HCT116 (cell line): Measurements from ENCODE around the gene ADRA1B. TPM values are rescaled to one million over a fixed set of nuclear protein-coding genes. Genes with fewer than 3 reads are reported as not detected.

ENCODE experiments used
- ATAC-seq: fragments of 200-7000 bp; cut with Tn5 transposase; 2 replicates; pipeline ENCODE4 v1.9.1; 2020; ENCODE audit warnings: mild to moderate bottlenecking, moderate library complexity
- BruUV-seq: library from RNA; stranded (reverse); fragments of 400-500 nt; replicated peaks from 2 replicates; lab custom pipeline; 2021; lab: Mats Ljungman, UMichigan
- CTCF ChIA-PET: fragments of 300-600 bp; sonication (Branson Sonifier 250); formaldehyde crosslinking; loops from one replicate; lab custom pipeline; 2021; ENCODE audit warnings: antibody characterized with exemption; lab: Charles Lee
- POLR2A ChIA-PET: fragments of 300-600, 350-600 bp; sonication (Branson Sonifier 250); formaldehyde crosslinking; loops from one replicate; lab custom pipeline; 2021; ENCODE audit warnings: antibody characterized with exemption; lab: Charles Lee
- RAD21 ChIA-PET, 2 experiments: fragments of 300-600 bp; sonication (Branson Sonifier 250); formaldehyde crosslinking; loops; one replicate each; lab custom pipeline; 2023; ENCODE audit warnings: low total read pairs in 2 of 2; ENCODE audit not compliant: uncharacterized antibody in 2 of 2, unreplicated experiment in 2 of 2, low non-redundant PET in 1 of 2; lab: Charles Lee
- DNase-seq: peaks from one replicate; pipeline ENCODE4 v3.0.0-alpha.2; 2010; ENCODE audit warnings: low read depth, low spot score
- H2AFZ ChIP-seq: fragments of 200-600 bp; shearing (Covaris generic), sonication (generic); 2 replicates; pipeline ENCODE4 v1.6.1; 2017; ENCODE audit warnings: low read depth, mixed run types, mixed read lengths, antibody characterized with exemption, low read length; ENCODE audit not compliant: poor library complexity, severe bottlenecking
- H3K27ac ChIP-seq: 2 replicates; pipeline ENCODE4 v1.5.1; 2012; ENCODE audit warnings: low read depth, low read length
- H3K27me3 ChIP-seq: fragments of 200-600 bp; sonication (generic); 2 replicates; pipeline ENCODE4 v1.6.1; 2016; ENCODE audit warnings: mixed run types, low read length, mixed read lengths; ENCODE audit not compliant: insufficient read depth
- H3K36me3 ChIP-seq, 2 experiments: fragments of 200-500 bp in 1 of 2; fragments of 200-600 bp in 1 of 2; sonication (Bioruptor generic) in 1 of 2; sonication (generic) in 1 of 2; 2 replicates each; pipeline versions ENCODE4 v1.5.1 to v1.6.1; 2014 to 2016; ENCODE audit warnings: low read length in 2 of 2, inconsistent platforms in 1 of 2, mixed read lengths in 1 of 2, mixed run types in 1 of 2; ENCODE audit not compliant: insufficient read depth in 2 of 2, control insufficient read depth in 1 of 2
- H3K4me1 ChIP-seq, 2 experiments: fragments of 200-600 bp in 1 of 2; sonication (generic) in 1 of 2; 2 replicates each; pipeline versions ENCODE4 v1.5.1 to v1.6.1; 2012 to 2017; ENCODE audit warnings: low read length in 2 of 2, inconsistent platforms in 1 of 2, mild to moderate bottlenecking in 1 of 2, mixed read lengths in 1 of 2, mixed run types in 1 of 2, moderate library complexity in 1 of 2; ENCODE audit not compliant: insufficient read depth in 2 of 2, control insufficient read depth in 1 of 2
- H3K4me2 ChIP-seq: fragments of 200-600 bp; sonication (generic); 2 replicates; pipeline ENCODE4 v1.6.1; 2017; ENCODE audit warnings: mixed run types, low read length, mixed read lengths
- H3K4me3 ChIP-seq, 2 experiments: fragments of 200-600 bp in 1 of 2; sonication (generic) in 1 of 2; replicated peaks in 1 of 2; 2 replicates each; pipeline ENCODE4 v1.5.1; 2011 to 2016; ENCODE audit warnings: low read length in 2 of 2, control low read depth in 1 of 2, low read depth in 1 of 2, mild to moderate bottlenecking in 1 of 2, mixed read lengths in 1 of 2, mixed run types in 1 of 2
- H3K79me2 ChIP-seq: fragments of 200-600 bp; sonication (generic); 2 replicates; pipeline ENCODE4 v1.6.1; 2017; ENCODE audit warnings: mild to moderate bottlenecking, mixed run types, low read length, moderate library complexity, mixed read lengths; ENCODE audit not compliant: insufficient read depth
- H3K9ac ChIP-seq: fragments of 200-600 bp; sonication (generic); 2 replicates; pipeline ENCODE4 v1.6.1; 2016; ENCODE audit warnings: low read length, mixed read lengths
- H3K9me2 ChIP-seq: fragments of 200-600 bp; sonication (generic), shearing (Covaris generic); 2 replicates; pipeline ENCODE4 v1.6.1; 2017; ENCODE audit warnings: mixed run types, mild to moderate bottlenecking, moderate library complexity; ENCODE audit not compliant: insufficient read depth
- H3K9me3 ChIP-seq, 2 experiments: fragments of 200-500 bp in 1 of 2; fragments of 200-600 bp in 1 of 2; sonication (Bioruptor generic) in 1 of 2; sonication (generic) in 1 of 2; 2 replicates each; pipeline ENCODE4 v1.6.1; 2014 to 2017; ENCODE audit warnings: low read length in 2 of 2, mixed read lengths in 2 of 2, inconsistent platforms in 1 of 2, low read depth in 1 of 2, mild to moderate bottlenecking in 1 of 2, mixed run types in 1 of 2, moderate library complexity in 1 of 2; ENCODE audit not compliant: control insufficient read depth in 1 of 2, insufficient read depth in 1 of 2
- H4K20me1 ChIP-seq: fragments of 200-600 bp; sonication (generic), shearing (Covaris generic); 2 replicates; pipeline ENCODE4 v1.6.1; 2017; ENCODE audit warnings: mixed run types, mild to moderate bottlenecking, moderate library complexity; ENCODE audit not compliant: insufficient read depth
- ATF3 ChIP-seq: IDR thresholded peaks from 2 replicates; pipeline ENCODE4 v1.6.1; 2012
- CBX3 ChIP-seq: IDR thresholded peaks from 2 replicates; pipeline ENCODE4 v1.6.1; 2012; ENCODE audit warnings: low read depth
- CEBPB ChIP-seq: IDR thresholded peaks from 2 replicates; pipeline ENCODE4 v1.6.1; 2012; ENCODE audit warnings: low read depth
- CTCF ChIP-seq, 3 experiments: fragments of 200-600 bp in 1 of 3; sonication (generic) in 1 of 3; IDR thresholded peaks in 2 of 3; conservative IDR thresholded peaks in 1 of 3; 2 replicates each; pipeline ENCODE4 v1.5.1; 2012 to 2017; ENCODE audit warnings: low read depth in 2 of 3, low read length in 2 of 3, antibody characterized with exemption in 1 of 3, borderline replicate concordance in 1 of 3, control low read depth in 1 of 3, mild to moderate bottlenecking in 1 of 3, mixed read lengths in 1 of 3, mixed run types in 1 of 3, moderate library complexity in 1 of 3; ENCODE audit not compliant: insufficient read depth in 1 of 3
- EGR1 ChIP-seq: IDR thresholded peaks from 2 replicates; pipeline ENCODE4 v1.6.1; 2012; ENCODE audit warnings: low read depth
- ELF1 ChIP-seq: IDR thresholded peaks from 2 replicates; pipeline ENCODE4 v1.6.1; 2012; ENCODE audit warnings: low read depth, borderline replicate concordance
- EZH2phosphoT487 ChIP-seq: fragments of 200-600 bp; IDR thresholded peaks from 2 replicates; pipeline ENCODE4 v1.6.1; 2018; ENCODE audit warnings: antibody characterized with exemption, borderline replicate concordance
- FOSL1 ChIP-seq: IDR thresholded peaks from 2 replicates; pipeline ENCODE4 v1.6.1; 2012; ENCODE audit warnings: low read depth
- MAX ChIP-seq: IDR thresholded peaks from 2 replicates; pipeline ENCODE4 v1.6.1; 2012
- POLR2A ChIP-seq: IDR thresholded peaks from 2 replicates; pipeline ENCODE4 v1.7.0; 2011; ENCODE audit warnings: borderline replicate concordance; ENCODE audit not compliant: insufficient read depth, insufficient read length; ENCODE audit errors: extremely low read depth
- POLR2AphosphoS5 ChIP-seq: IDR thresholded peaks from 2 replicates; pipeline ENCODE4 v1.6.1; 2011; ENCODE audit warnings: mild to moderate bottlenecking, low read depth, low read length, moderate library complexity
- RAD21 ChIP-seq: IDR thresholded peaks from 2 replicates; pipeline ENCODE4 v1.6.1; 2012; ENCODE audit warnings: low read depth, mild to moderate bottlenecking
- REST ChIP-seq: IDR thresholded peaks from 2 replicates; pipeline ENCODE4 v1.6.1; 2012; ENCODE audit warnings: low read depth
- SIN3A ChIP-seq: IDR thresholded peaks from 2 replicates; pipeline ENCODE4 v1.6.1; 2012; ENCODE audit warnings: low read depth
- SRF ChIP-seq: IDR thresholded peaks from 2 replicates; pipeline ENCODE4 v1.6.1; 2012; ENCODE audit warnings: low read depth
- TCF7L2 ChIP-seq: IDR thresholded peaks from 2 replicates; pipeline ENCODE4 v1.7.0; 2011; ENCODE audit warnings: borderline replicate concordance, inconsistent platforms; ENCODE audit not compliant: insufficient read depth, insufficient read length; ENCODE audit errors: extremely low read depth
- ZBTB33 ChIP-seq: IDR thresholded peaks from 2 replicates; pipeline ENCODE4 v1.6.1; 2011; ENCODE audit warnings: mild to moderate bottlenecking, low read length, moderate library complexity; ENCODE audit not compliant: insufficient replicate concordance; ENCODE audit errors: extremely low read depth
- ZFX ChIP-seq: fragments of 450-650 bp; IDR thresholded peaks from 2 replicates; pipeline ENCODE4 v1.6.1; 2017
- ZNF274 ChIP-seq: fragments of 200-500 bp; sonication (Bioruptor generic); IDR thresholded peaks from 2 replicates; pipeline ENCODE4 v1.6.1; 2014; ENCODE audit warnings: mild to moderate bottlenecking, low read depth, low read length, inconsistent platforms
- intact Hi-C: fragments of 100-400 bp; cut with micrococcal nuclease; formaldehyde crosslinking; loops from 2 replicates; pipeline ENCODE4 v1.10.0; 2022
- total RNA-seq: library from RNA; stranded (reverse); gene quantifications from one replicate; pipeline ENCODE4 v1.2.1, GENCODE V29; 2021; ENCODE audit not compliant: unreplicated experiment

The ADRA1B gene
- total RNA-seq, 1 experiment from 2014 or later: not detected

- ChIA-PET RAD21 (no interaction called here), CTCF (no interaction called here)
- no peak overlapping the region for H3K4me3 ChIP-seq
These were observed 55.7 kb downstream of the ADRA1B start for GRCh38 chr5:159971931-159972461.

More at GRCh38 chr5:159971931-159972461, 55.7 kb downstream of the ADRA1B start:
- H4K20me1 ChIP-seq: no peaks in the 10 kb centered on the region
- no peak overlapping the region for H3K9ac ChIP-seq
- DNase-seq (no peak), ATAC-seq (no peak)
- peaks cover 0 to 28% of the 10 kb centered on the region in 2 experiments; a peak in 2 of 4 replicates for H3K4me1 ChIP-seq
- no peak overlapping the region for H3K4me2 ChIP-seq
- H3K27me3 ChIP-seq: no peaks in the 10 kb centered on the region
- no TSS peak for BruUV-seq
- intact Hi-C loops: no loop called here
- no peak overlapping the region for H2AFZ ChIP-seq
- no peaks in the 10 kb centered on the region for H3K9me2 ChIP-seq
- no peaks in the 10 kb centered on the region for H3K79me2 ChIP-seq
- POLR2A ChIA-PET: interaction anchor here (0.6 kb wide), 1 partner anchor 216 kb away, joined by 4 read pairs; no protein-coding TSS in a partner anchor
- no peaks in the 10 kb centered on the region for H3K36me3 ChIP-seq
- H3K27ac ChIP-seq: no peak overlapping the region
- H3K9me3 ChIP-seq: no peaks in the 10 kb centered on the region
- TF ChIP-seq TCF7L2 (no peak), EZH2phosphoT487 (no peak), SRF (no peak), FOSL1 (no peak), ZFX (no peak), REST (no peak), POLR2AphosphoS5 (no peak), ZNF274 (no peak), CEBPB (no peak), POLR2A (no peak), MAX (no peak), SIN3A (no peak), ATF3 (no peak), RAD21 (no peak), CTCF (IDR thresholded peaks at IDR 0.05 in 2 of 3, conservative IDR thresholded peaks at IDR 0.05 in 1 of 3; ENCODE audit: borderline replicate concordance in 1 of 3, insufficient read depth in 1 of 3, low read depth in 2 of 3, low read length in 2 of 3) (no peak), ELF1 (no peak), CBX3 (no peak), ZBTB33 (no peak), EGR1 (no peak)
- TF ChIP-seq, all 23 proteins: peak for 0
